Measurements from ENCODE around the gene EPB41. TPM values are rescaled to one million over a fixed set of nuclear protein-coding genes. Genes with fewer than 3 reads are reported as not detected.

EPB41 gene
- total and polyA plus RNA-seq, 2 of the 8 experiments (the other 6 are each of a cell fraction or from before 2014, with no cell fraction given): 36.7 to 109 TPM

GRCh38 chr1:28886731-28887418, 27.5 kb upstream of the EPB41 start (continued):
- TF ChIP-seq CREB1 (IDR thresholded peaks at IDR 0.05) (peak; percentile 92), KDM1A (IDR thresholded peaks at IDR 0.05; ENCODE audit: borderline replicate concordance, low read length) (no peak), RFX5 (IDR thresholded peaks at IDR 0.05; ENCODE audit: borderline replicate concordance, low read depth, low read length) (no peak), SAP30 (IDR thresholded peaks at IDR 0.05; ENCODE audit: insufficient read depth, insufficient replicate concordance, low read length) (peak; percentile 29), ZNF274 (IDR thresholded peaks at IDR 0.05; ENCODE audit: borderline replicate concordance, extremely low read depth, low read length) (no peak), JUN (IDR thresholded peaks at IDR 0.05; ENCODE audit: low read depth, low read length) (peak; percentile 43; the same call in 1 of the 2 replicates), YY1 (IDR thresholded peaks at IDR 0.05; ENCODE audit: low read depth, low read length) (no peak; the same call in 1 of the 2 replicates), SP1 (IDR thresholded peaks at IDR 0.05; ENCODE audit: low read depth, low read length) (peak; percentile 88), SIRT6 (IDR thresholded peaks at IDR 0.05; ENCODE audit: low read length) (no peak), EGR1 (IDR thresholded peaks at IDR 0.05; ENCODE audit: borderline replicate concordance, low read depth, low read length) (peak; percentile 36; the same call in 1 of the 2 replicates), POLR2A (IDR thresholded peaks at IDR 0.05; ENCODE audit: control extremely low read depth in 1 of 2, low read depth in 2 of 2, low read length in 2 of 2) (no peak), EZH2 (IDR thresholded peaks at IDR 0.05; ENCODE audit: low read depth, low read length, severe bottlenecking) (no peak), RBBP5 (IDR thresholded peaks at IDR 0.05; ENCODE audit: borderline replicate concordance, low read depth, low read length) (no peak), E2F6 (IDR thresholded peaks at IDR 0.05) (peak; percentile 35; the same call in 1 of the 2 replicates), SP2 (IDR thresholded peaks at IDR 0.05; ENCODE audit: low read length) (peak; percentile 71), FOSL1 (IDR thresholded peaks at IDR 0.05; ENCODE audit: insufficient read depth, low read depth, low read length) (no peak), ASH2L (IDR thresholded peaks at IDR 0.05; ENCODE audit: low read length) (peak; percentile 86), CTBP2 (IDR thresholded peaks at IDR 0.05; ENCODE audit: borderline replicate concordance, insufficient read depth, insufficient read length, low read length) (peak; percentile 61), SP4 (IDR thresholded peaks at IDR 0.05; ENCODE audit: low read length) (peak; percentile 30; the same call in 1 of the 2 replicates), SRF (IDR thresholded peaks at IDR 0.05; ENCODE audit: low read depth, low read length) (no peak), GABPA (IDR thresholded peaks at IDR 0.05; ENCODE audit: borderline replicate concordance, insufficient read depth, low read length) (no peak), POU5F1 (IDR thresholded peaks at IDR 0.05; ENCODE audit: low read depth, low read length) (no peak), KDM4A (IDR thresholded peaks at IDR 0.05; ENCODE audit: low read depth, low read length, severe bottlenecking) (no peak), CBX5 (IDR thresholded peaks at IDR 0.05; ENCODE audit: low read depth, low read length) (no peak), CHD1 (IDR thresholded peaks at IDR 0.05; ENCODE audit: low read depth, low read length) (no peak), BRCA1 (IDR thresholded peaks at IDR 0.05; ENCODE audit: low read depth, low read length) (0 out of 2 replicates have a peak, but pooled peaks have one; percentile 3)
